ENCODE data around the gene EPX. TPM values are rescaled to one million over a fixed set of nuclear protein-coding genes. Genes with fewer than 3 reads are reported as not detected.

Gene EPX
- total RNA-seq, 1 donor from 2014 or later, result not detected

DNA sequence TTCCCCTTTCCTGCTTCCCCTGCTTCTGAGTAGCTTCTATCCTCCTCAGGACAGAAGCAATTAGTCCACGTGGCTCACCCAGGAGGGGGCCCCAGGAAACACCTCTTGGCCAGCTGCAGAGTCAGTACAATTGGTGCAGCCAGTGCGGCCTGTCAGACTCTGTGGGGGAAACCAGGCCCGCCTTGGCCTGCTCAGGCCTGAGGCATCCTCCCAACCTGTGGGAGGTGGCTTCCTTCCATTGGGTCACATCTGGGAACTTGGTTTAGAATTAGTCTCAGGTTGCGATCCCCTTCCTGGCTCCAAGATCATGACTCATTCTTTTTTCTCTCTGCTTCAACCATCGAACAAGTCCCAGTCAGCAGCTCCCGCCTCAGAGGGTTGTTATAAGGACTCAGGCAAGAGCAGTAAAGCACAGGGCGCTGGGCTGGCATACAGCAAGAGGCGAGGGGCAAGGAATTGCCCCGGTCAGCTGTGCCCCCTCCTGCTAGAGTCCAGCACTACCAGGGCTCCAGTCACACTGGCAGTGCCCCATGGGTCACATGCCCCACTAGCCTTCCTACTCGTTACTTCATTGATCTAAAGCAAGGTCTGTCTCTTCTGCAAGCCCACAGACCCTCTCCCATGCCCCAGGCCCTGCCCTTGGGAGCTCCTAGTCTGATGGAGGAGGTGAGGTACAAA, 8.1 kb upstream of the EPX start:
- ATAC-seq, result no peak
- no peak for DNase-seq (ENCODE audit: low spot score)
- intact Hi-C loops (cut with DNase I), result no loop called here

DNA sequence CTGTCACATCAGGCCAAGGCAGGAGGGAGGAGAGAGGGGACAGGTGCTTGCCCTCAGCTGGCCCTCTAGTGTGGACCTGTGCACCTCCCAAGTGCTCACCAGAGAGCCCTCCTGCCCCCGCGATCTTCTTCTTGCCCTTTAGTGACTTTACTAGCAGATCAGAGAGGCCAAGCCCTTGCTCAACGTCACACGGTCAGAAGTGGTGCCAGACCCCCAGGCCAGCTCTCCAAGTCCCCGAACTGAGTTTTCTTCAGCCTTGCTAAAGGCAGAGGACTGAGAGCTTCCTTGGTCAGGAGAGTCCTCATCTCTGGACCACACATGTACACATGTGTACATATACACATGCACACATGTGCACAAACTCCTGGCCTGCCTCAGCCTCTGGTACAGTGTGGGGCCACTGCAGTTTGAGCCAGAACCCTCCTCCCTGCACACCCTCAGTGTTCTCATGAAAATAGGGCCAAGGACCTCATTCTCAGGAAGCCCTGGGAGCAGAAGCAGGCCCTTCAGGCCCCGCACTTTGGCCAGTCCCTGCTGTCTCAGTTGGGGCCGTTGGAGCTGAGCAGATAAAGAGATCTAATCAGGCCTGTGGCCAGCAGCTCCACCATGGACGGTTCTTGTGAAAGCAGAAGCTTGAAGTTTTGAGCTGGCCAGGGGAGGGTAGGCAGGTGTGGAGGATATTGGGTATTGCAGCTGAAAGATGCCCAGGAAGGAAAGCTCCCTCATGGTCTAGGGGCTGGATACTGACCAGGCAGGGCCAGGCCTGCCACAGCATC, 7.4 kb upstream of the EPX start:
- intact Hi-C loops (cut with DNase I), result no loop called here
- no peak for DNase-seq (ENCODE audit: low spot score)
- ATAC-seq, result no peak

DNA sequence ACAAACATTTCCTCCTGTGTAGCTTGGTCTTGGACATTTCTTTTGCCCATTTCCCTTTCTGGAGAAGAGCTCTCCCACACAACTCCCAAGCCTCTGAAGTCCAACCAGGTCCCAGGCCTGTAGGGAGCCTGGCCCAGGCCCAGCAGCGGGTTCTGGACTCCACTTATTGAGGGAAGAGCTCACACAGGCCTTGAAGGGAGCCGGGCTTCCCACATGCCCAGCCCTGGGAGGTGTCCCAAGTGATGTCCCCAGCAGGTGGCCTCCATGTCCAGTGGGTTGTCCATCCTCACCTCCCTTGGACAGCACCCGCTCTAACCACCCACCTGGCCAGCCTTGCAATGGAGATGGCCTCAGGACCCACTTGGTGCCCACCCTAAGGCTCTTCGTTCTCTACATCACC, 5.9 kb upstream of the EPX start:
- DNase-seq (ENCODE audit: low spot score) (no peak), ATAC-seq (no peak)
- intact Hi-C loops (cut with DNase I), result no loop called here

- DNase-seq (ENCODE audit: low spot score), result no peak
- no peak for ATAC-seq
- intact Hi-C loops (cut with DNase I), result no loop called here
Observed at GRCh38 chr17:58187063-58187462, 5.5 kb upstream of the EPX start.

GRCh38 chr17:58187675-58188074, 4.9 kb upstream of the EPX start:
- DNase-seq (ENCODE audit: low spot score) (no peak), ATAC-seq (no peak)
- intact Hi-C loops (cut with DNase I), result no loop called here

GRCh38 chr17:58189436-58190146, 2.9 kb upstream of the EPX start:
- ATAC-seq (no peak), DNase-seq (ENCODE audit: low spot score) (no peak)
- intact Hi-C loops (cut with DNase I), result no loop called here

DNA sequence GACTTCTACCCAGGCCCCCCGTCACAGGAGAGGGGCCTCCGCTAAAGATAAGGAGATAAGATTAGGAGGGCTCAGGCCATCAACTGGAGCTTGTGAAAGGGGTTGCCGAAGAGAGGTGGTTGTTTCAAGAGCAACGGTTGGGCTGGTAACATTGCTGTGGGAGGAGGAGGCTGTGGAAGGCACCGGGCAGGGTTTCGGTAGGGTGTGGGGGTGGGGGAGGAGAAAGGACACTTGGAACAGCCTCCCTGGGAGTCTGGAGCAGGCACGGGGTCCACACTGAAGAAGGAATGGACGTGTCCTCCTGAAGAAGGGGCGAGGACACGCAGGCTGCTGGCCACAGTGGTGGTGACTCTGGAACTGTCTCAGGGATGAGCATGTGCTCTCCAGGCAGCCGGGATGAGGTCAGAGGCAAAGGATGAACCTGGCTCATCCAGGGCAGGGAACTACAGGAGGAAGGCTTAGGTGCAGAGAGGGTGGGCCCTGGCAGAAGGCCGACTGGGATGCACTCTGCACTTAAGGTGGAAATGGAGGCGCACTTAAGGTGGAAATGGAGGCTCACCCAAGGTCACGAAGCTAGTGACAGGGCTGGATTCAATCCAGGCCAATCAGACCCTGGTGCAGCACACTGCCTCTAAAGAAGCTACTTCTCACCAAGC, 1.2 kb upstream of the EPX start:
- no peak for ATAC-seq
- intact Hi-C loops (cut with DNase I), result no loop called here
- DNase-seq (ENCODE audit: low spot score), result no peak

DNA sequence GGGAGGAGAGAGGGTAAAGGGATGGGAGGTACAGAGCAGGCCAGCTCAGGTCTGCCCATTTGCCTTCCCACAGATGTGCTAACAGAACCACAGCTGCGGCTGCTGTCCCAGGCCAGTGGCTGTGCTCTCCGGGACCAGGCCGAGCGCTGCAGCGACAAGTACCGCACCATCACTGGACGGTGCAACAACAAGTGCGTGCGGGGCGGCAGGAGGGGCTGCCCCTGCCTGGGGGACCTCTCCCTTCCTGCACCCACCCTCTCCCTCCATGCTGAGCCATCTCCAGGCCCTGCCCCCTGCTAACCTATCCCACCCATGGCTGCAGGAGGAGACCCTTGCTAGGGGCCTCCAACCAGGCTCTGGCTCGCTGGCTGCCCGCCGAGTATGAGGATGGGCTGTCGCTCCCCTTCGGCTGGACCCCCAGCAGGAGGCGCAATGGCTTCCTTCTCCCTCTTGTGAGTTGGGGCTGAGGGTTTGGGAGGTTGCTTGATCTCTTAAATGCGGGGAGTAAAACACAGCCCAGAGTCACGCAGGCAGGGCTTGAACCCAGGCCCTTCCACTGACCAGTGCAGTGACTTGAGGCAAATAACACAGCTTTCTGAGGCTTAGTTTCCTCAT, 1.2 kb downstream of the EPX start:
- intact Hi-C loops (cut with DNase I), result no loop called here
- no peak for ATAC-seq
- DNase-seq (ENCODE audit: low spot score), result no peak

DNA sequence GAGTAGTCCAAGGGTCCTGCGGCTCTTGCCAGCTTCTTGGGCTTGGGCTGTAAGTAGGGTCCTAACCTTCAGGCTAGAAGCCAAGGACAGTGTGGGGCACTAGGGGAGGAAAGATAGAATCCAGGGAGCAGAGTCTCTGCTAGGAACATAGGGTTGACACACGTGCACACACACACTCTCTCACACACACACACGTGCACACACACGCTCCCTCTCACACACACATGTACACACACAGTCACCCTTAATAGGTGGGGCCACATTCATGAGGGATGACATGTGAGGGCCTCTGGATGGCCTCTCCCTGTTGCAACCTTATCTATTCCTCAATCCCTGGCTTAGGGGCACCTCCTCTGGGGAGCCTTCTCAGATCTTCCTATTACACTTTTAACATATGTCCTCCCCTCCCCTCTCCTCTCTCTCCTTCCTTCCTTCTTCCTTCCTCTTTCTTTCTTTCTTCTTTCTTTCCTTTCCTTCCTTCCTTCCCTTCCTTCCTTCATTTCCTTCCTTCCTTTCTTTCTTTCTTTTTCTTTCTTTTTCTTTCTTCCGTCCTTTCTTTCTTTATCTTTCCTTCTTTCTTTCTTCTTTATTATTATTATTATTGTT, 3.1 kb downstream of the EPX start:
- intact Hi-C loops (cut with DNase I), result no loop called here
- DNase-seq (ENCODE audit: low spot score), result no peak
- ATAC-seq, result no peak

- ATAC-seq (no peak), DNase-seq (ENCODE audit: low spot score) (no peak)
- intact Hi-C loops (cut with DNase I), result no loop called here
Observed at GRCh38 chr17:58196610-58197009, 4.1 kb downstream of the EPX start.

DNA sequence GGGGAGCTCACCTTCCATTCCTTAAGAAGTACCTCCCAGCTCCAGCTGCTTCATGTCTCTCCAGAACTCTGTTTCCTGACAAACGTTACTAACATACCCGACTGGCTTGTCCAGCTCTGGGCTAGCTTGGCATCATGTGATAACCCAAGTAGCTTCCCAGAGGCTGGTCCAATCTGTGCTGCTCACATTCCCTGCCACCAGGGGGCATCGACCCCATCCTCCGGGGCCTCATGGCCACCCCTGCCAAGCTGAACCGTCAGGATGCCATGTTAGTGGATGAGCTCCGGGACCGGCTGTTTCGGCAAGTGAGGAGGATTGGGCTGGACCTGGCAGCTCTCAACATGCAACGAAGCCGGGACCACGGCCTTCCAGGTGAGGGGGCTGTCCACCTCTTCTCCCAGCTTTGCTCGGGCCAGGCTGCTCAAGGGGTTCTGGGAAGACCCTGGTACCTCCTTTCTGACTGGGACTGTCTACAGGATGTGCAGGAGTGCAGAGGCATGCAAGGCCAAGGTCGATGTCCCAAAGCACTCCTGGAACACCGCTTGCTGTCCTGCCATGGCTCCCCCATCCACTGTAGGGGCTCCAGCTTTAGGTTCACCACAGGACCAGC, 7.6 kb downstream of the EPX start:
- no peak for ATAC-seq
- DNase-seq (ENCODE audit: low spot score), result no peak
- intact Hi-C loops (cut with DNase I), result no loop called here

GRCh38 chr17:58202859-58203258, 10.3 kb downstream of the EPX start:
- intact Hi-C loops (cut with DNase I), result no loop called here
- DNase-seq (ENCODE audit: low spot score) (no peak), ATAC-seq (no peak)

GRCh38 chr17:58204796-58205195, 12.3 kb downstream of the EPX start:
- no peak for ATAC-seq
- DNase-seq (ENCODE audit: low spot score), result no peak
- intact Hi-C loops (cut with DNase I), result no loop called here

GRCh38 chr17:58205936-58206335, 13.4 kb downstream of the EPX start:
- no peak for ATAC-seq
- intact Hi-C loops (cut with DNase I), result no loop called here

DNA sequence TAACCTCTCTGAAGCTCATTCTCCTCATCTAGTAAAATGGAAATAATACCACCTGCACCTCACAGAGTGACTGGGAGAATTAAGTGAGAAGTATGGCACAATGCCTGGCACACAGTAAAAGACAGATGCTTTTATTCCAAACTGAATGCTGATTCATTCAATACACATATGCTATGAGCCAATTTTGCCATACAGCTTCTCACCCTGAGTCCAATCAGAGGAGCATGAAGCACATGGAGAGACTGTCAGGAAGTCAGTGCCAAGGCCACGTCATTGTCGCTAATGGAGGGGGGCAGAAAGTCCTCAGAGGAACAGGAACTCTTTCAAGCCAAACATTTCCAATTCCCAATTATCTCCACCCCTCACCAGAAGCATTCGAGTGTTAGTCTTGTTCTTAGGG, 14.9 kb downstream of the EPX start:
- intact Hi-C loops (cut with DNase I), result no loop called here
- ATAC-seq (no peak), DNase-seq (ENCODE audit: low spot score) (no peak)

More at GRCh38 chr17:58205936-58206335, 13.4 kb downstream of the EPX start:
- no peak for DNase-seq (ENCODE audit: low spot score)

GRCh38 chr17:58208344-58208743, 15.8 kb downstream of the EPX start:
- intact Hi-C loops (cut with DNase I), result no loop called here
- DNase-seq (ENCODE audit: low spot score), result no peak
- no peak for ATAC-seq

- DNase-seq (ENCODE audit: low spot score) (no peak), ATAC-seq (no peak)
- intact Hi-C loops (cut with DNase I), result no loop called here
Observed at GRCh38 chr17:58210922-58211321, 18.4 kb downstream of the EPX start.

DNA sequence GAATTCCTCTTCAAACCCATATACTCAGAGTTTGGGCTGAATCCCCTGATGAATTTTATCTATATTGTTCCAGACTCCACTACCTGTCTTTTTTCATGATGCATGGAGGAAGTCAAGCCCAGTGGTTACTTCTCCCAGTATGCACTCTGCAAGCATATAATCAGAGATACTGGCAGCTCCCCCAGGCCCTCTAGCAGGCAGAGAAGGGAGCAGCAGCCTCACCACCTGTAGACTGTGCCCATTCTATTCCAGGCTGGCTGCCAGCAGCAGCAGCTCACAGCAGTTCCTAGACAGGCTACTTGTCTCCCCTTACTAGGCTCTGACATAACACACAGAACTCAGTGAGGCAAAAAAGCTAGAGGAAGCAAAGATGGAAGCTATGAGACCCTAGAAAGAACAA, 23.2 kb downstream of the EPX start:
- no peak for DNase-seq (ENCODE audit: low spot score)
- ATAC-seq, result no peak
- intact Hi-C loops (cut with DNase I), result no loop called here

DNA sequence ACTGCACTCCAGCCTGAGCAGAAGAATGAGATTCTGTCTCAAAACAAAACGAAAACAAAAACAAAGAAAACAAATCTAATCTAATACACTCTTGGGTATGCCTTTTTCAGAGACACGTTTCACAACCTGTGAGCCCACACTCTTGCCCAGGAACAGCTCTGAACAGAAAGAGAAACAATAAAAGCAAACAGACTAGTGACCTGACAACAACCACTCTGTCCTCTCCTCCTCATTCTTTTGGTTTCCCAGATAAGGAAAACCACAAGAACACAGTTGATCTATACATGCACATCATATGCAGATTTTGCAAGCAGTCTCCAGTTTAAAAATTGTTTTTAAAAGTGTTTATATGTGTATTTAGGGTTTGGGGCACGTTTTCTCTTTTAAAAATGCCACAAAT, 25.2 kb downstream of the EPX start:
- ATAC-seq, result no peak
- DNase-seq (ENCODE audit: low spot score), result no peak
- intact Hi-C loops (cut with DNase I), result no loop called here
